SK-N-SH (cell line): ENCODE data around the gene AUTS2. TPM values are rescaled to one million over a fixed set of nuclear protein-coding genes. Genes with fewer than 3 reads are reported as not detected.

ENCODE experiments used
- CTCF ChIA-PET: fragments of 300-600, 350-600 bp; formaldehyde crosslinking; extraction: SDS; loops from one replicate; lab custom pipeline; 2021; lab: Yijun Ruan, JAX
- POLR2A ChIA-PET: fragments of 350-600 bp; sonication (Branson Sonifier 250); formaldehyde crosslinking; extraction: SDS; loops from one replicate; lab custom pipeline; 2020; ENCODE audit warnings: antibody characterized with exemption, inconsistent platforms; lab: Yijun Ruan, JAX
- DNase-seq: peaks from one replicate; pipeline ENCODE4 v3.0.0; 2012
- H2AFZ ChIP-seq: fragments of 200-600 bp; sonication (generic); 2 replicates; pipeline ENCODE4 v1.8.1; 2016; ENCODE audit warnings: antibody characterized with exemption, mild to moderate bottlenecking, low read depth
- H3F3A ChIP-seq: fragments of 200-600 bp; sonication (generic); replicated peaks from 2 replicates; pipeline ENCODE3; 2016; ENCODE audit warnings: antibody characterized with exemption, mild to moderate bottlenecking; ENCODE audit not compliant: insufficient read depth
- H3K27ac ChIP-seq, 2 experiments: fragments of 200-500 bp in 1 of 2; fragments of 200-600 bp in 1 of 2; sonication (Bioruptor generic) in 1 of 2; sonication (generic), shearing (Covaris generic) in 1 of 2; 2 replicates each; pipeline versions ENCODE4 v1.5.1 to v1.6.1; 2014 to 2016; ENCODE audit warnings: low read depth in 2 of 2, inconsistent platforms in 1 of 2, low read length in 1 of 2, mild to moderate bottlenecking in 1 of 2, mixed read lengths in 1 of 2
- H3K27me3 ChIP-seq: fragments of 200-600 bp; sonication (generic), shearing (Covaris generic); 2 replicates; pipeline ENCODE4 v1.6.1; 2016; ENCODE audit warnings: mixed run types; ENCODE audit not compliant: insufficient read depth
- H3K36me3 ChIP-seq, 2 experiments: fragments of 200-500 bp in 1 of 2; fragments of 200-600 bp in 1 of 2; sonication (Bioruptor generic) in 1 of 2; sonication (generic) in 1 of 2; replicated peaks in 1 of 2; 2 replicates each; pipeline versions ENCODE3 to v1.5.1; 2014 to 2016; ENCODE audit warnings: low read length in 1 of 2, mild to moderate bottlenecking in 1 of 2; ENCODE audit not compliant: insufficient read depth in 2 of 2, control insufficient read depth in 1 of 2
- H3K4me1 ChIP-seq, 2 experiments: fragments of 200-500 bp in 1 of 2; fragments of 200-600 bp in 1 of 2; sonication (Bioruptor generic) in 1 of 2; sonication (generic), shearing (Covaris generic) in 1 of 2; 2 replicates each; pipeline versions ENCODE4 v1.5.1 to v1.6.1; 2014 to 2016; ENCODE audit warnings: low read depth in 1 of 2, low read length in 1 of 2, mixed run types in 1 of 2; ENCODE audit not compliant: insufficient read depth in 2 of 2, control insufficient read depth in 1 of 2
- H3K4me2 ChIP-seq: fragments of 200-600 bp; sonication (generic), shearing (Covaris generic); 2 replicates; pipeline ENCODE4 v1.6.1; 2017; ENCODE audit warnings: mixed run types
- H3K4me3 ChIP-seq, 2 experiments: fragments of 200-500 bp in 1 of 2; fragments of 200-600 bp in 1 of 2; sonication (Bioruptor generic) in 1 of 2; sonication (generic), shearing (Covaris generic) in 1 of 2; 2 replicates each; pipeline versions ENCODE4 v1.5.1 to v1.8.1; 2014 to 2016; ENCODE audit warnings: low read depth in 2 of 2, inconsistent platforms in 1 of 2, low read length in 1 of 2, mild to moderate bottlenecking in 1 of 2, mixed read lengths in 1 of 2, moderate library complexity in 1 of 2
- H3K79me2 ChIP-seq: fragments of 200-600 bp; sonication (generic); 2 replicates; pipeline ENCODE4 v1.8.1; 2017; ENCODE audit warnings: mild to moderate bottlenecking; ENCODE audit not compliant: insufficient read depth
- H3K9ac ChIP-seq: fragments of 200-600 bp; sonication (generic); 2 replicates; pipeline ENCODE4 v1.6.1; 2017; ENCODE audit warnings: mixed run types
- H3K9me2 ChIP-seq: fragments of 200-600 bp; sonication (generic); 2 replicates; pipeline ENCODE4 v1.6.1; 2017; ENCODE audit warnings: mixed run types
- H3K9me3 ChIP-seq: fragments of 200-600 bp; sonication (generic); 2 replicates; pipeline ENCODE4 v1.6.1; 2017; ENCODE audit warnings: mixed run types, mild to moderate bottlenecking, moderate library complexity
- H4K20me1 ChIP-seq: fragments of 200-600 bp; sonication (generic); 2 replicates; pipeline ENCODE4 v1.6.1; 2017; ENCODE audit warnings: mild to moderate bottlenecking, mixed run types; ENCODE audit not compliant: insufficient read depth
- FOSL2 ChIP-seq: IDR thresholded peaks from 2 replicates; pipeline ENCODE4 v1.4.0; 2012; ENCODE audit warnings: low read depth, mild to moderate bottlenecking, moderate library complexity, borderline replicate concordance
- FOXJ3 ChIP-seq: sonication (generic); formaldehyde crosslinking; IDR thresholded peaks from 2 replicates; pipeline ENCODE4 v1.5.1; 2020; ENCODE audit warnings: mild to moderate bottlenecking, missing genetic modification reagents
- GABPA ChIP-seq: IDR thresholded peaks from 2 replicates; pipeline ENCODE4 v1.4.0; 2012; ENCODE audit warnings: low read depth, mild to moderate bottlenecking
- JUND ChIP-seq: IDR thresholded peaks from 2 replicates; pipeline ENCODE4 v1.4.0; 2012
- MEF2A ChIP-seq: IDR thresholded peaks from 2 replicates; pipeline ENCODE4 v1.4.0; 2012; ENCODE audit warnings: low read depth, borderline replicate concordance
- NRF1 ChIP-seq: IDR thresholded peaks from 2 replicates; pipeline ENCODE4 v1.6.1; 2012; ENCODE audit warnings: low read depth, mild to moderate bottlenecking, low read length
- RAD21 ChIP-seq: IDR thresholded peaks from 2 replicates; pipeline ENCODE4 v1.6.1; 2012; ENCODE audit warnings: mild to moderate bottlenecking, low read length
- RXRA ChIP-seq: IDR thresholded peaks from 2 replicates; pipeline ENCODE4 v1.4.0; 2012; ENCODE audit warnings: low read depth, mild to moderate bottlenecking, borderline replicate concordance
- SIN3A ChIP-seq: IDR thresholded peaks from 2 replicates; pipeline ENCODE4 v1.6.1; 2012; ENCODE audit warnings: low read depth, mild to moderate bottlenecking, low read length, moderate library complexity, borderline replicate concordance
- SMC3 ChIP-seq: IDR thresholded peaks from 2 replicates; pipeline ENCODE4 v1.6.1; 2012; ENCODE audit warnings: low read depth, low read length, improper control_type of control experiment
- TCF12 ChIP-seq: IDR thresholded peaks from 2 replicates; pipeline ENCODE4 v1.4.0; 2012
- TEAD4 ChIP-seq: IDR thresholded peaks from 2 replicates; pipeline ENCODE4 v1.4.0; 2012; ENCODE audit warnings: mild to moderate bottlenecking, borderline replicate concordance; ENCODE audit not compliant: insufficient read depth
- USF2 ChIP-seq: fragments of 150-350 bp; IDR thresholded peaks from 2 replicates; pipeline ENCODE4 v1.6.1; 2017; ENCODE audit warnings: antibody characterized with exemption, low read length, low read depth, borderline replicate concordance
- YY1 ChIP-seq: IDR thresholded peaks from 2 replicates; pipeline ENCODE4 v1.4.0; 2012; ENCODE audit warnings: low read depth, mild to moderate bottlenecking
- ZBTB33 ChIP-seq: IDR thresholded peaks from 2 replicates; pipeline ENCODE4 v1.4.0; 2012; ENCODE audit warnings: low read depth, borderline replicate concordance
- WGBS: methylation state at CpG from one replicate; pipeline ENCODE4 v1.1.6; 2017; ENCODE audit warnings: low lambda C conversion rate; 5-methylcytosine and 5-hydroxymethylcytosine counted together
- polyA plus RNA-seq, 3 experiments: library from polyadenylated mRNA; depleted of rRNA; stranded (reverse); fragments of >200 nt; gene quantifications; 2 replicates each; pipeline ENCODE4 v1.2.3, GENCODE V29; 2012
- TF ChIP-seq, protein P1 (sequence below): fragments of 200-600 bp; sonication (generic); IDR thresholded peaks from 2 replicates; pipeline ENCODE4 v1.6.1; 2017; ENCODE audit warnings: antibody characterized with exemption, mild to moderate bottlenecking, moderate library complexity

AUTS2 gene
- polyA plus RNA-seq, 1 of the 3 experiments (the other 2 are of a cell fraction) = 15.6 TPM

DNA sequence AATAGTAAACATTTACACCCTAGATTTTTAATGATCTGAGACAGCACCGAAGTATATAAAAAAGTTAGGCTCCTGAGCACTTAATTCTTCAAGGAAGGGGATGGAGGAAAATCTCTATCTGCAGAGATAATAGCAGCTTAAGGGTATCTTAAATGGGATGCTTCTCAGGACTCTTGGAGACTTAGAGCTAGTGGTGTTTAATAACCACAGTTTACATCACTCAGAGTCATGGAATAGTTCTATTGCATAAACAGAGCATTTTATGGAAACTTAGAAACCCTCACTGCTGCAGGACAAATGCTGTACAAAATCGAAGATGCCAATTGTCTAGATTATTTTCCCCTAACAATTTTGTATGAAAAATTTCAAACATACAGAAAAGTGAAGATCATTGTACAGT, 1134.8 kb downstream of the AUTS2 start:
- TF ChIP-seq GABPA = no peak
- TF ChIP-seq RAD21 = no peak
- no peak for TF ChIP-seq NRF1
- no peak for TF ChIP-seq USF2
- TF ChIP-seq FOSL2 = no peak
- no peak for TF ChIP-seq ZBTB33
- no peak for TF ChIP-seq YY1
- no peak for TF ChIP-seq TEAD4
- no peak for TF ChIP-seq MEF2A
- no peak for TF ChIP-seq FOXJ3 (CRISPR knock-in tag)
- no peak for TF ChIP-seq RXRA
- TF ChIP-seq SMC3 = no peak
- no peak for TF ChIP-seq JUND
- TF ChIP-seq SIN3A = no peak
- no peak for TF ChIP-seq TCF12
- TF ChIP-seq, protein P1, sequence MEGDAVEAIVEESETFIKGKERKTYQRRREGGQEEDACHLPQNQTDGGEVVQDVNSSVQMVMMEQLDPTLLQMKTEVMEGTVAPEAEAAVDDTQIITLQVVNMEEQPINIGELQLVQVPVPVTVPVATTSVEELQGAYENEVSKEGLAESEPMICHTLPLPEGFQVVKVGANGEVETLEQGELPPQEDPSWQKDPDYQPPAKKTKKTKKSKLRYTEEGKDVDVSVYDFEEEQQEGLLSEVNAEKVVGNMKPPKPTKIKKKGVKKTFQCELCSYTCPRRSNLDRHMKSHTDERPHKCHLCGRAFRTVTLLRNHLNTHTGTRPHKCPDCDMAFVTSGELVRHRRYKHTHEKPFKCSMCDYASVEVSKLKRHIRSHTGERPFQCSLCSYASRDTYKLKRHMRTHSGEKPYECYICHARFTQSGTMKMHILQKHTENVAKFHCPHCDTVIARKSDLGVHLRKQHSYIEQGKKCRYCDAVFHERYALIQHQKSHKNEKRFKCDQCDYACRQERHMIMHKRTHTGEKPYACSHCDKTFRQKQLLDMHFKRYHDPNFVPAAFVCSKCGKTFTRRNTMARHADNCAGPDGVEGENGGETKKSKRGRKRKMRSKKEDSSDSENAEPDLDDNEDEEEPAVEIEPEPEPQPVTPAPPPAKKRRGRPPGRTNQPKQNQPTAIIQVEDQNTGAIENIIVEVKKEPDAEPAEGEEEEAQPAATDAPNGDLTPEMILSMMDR = no peak
- Histone ChIP-seq H2AFZ (no peak overlapping the region), H3K27ac (no peak overlapping the region), H3K36me3 (peaks cover 3 to 5% of the 10 kb centered on the region in 2 experiments), H3K27me3 (no peaks in the 10 kb centered on the region), H3F3A (peaks cover 33% of the 10 kb centered on the region), H4K20me1 (peaks cover 85% of the 10 kb centered on the region), H3K79me2 (peaks cover 100% of the 10 kb centered on the region), H3K4me1 (peaks cover 19 to 34% of the 10 kb centered on the region in 2 experiments), H3K9ac (no peak overlapping the region), H3K9me3 (no peaks in the 10 kb centered on the region), H3K9me2 (no peaks in the 10 kb centered on the region), H3K4me2 (no peak overlapping the region), H3K4me3 (no peak overlapping the region)
- WGBS = 75% methylated on average over 2 of the region's 2 CpGs
- ChIA-PET CTCF (no interaction called here), POLR2A (no interaction called here)
- DNase-seq = no peak
